AG04449 (cell line): ENCODE data around the gene PARP11.

Source experiments
- CTCF ChIA-PET: fragments of 350-600 bp; formaldehyde crosslinking; extraction: SDS; loops from one replicate; lab custom pipeline; 2021; ENCODE audit warnings: antibody characterized with exemption; lab: Yijun Ruan, JAX
- POLR2A ChIA-PET: fragments of 400-600, 350-600 bp; formaldehyde crosslinking; extraction: SDS; loops from one replicate; lab custom pipeline; 2020; ENCODE audit warnings: antibody characterized with exemption, inconsistent platforms; lab: Yijun Ruan, JAX
- DNase-seq: peaks from one replicate; pipeline ENCODE4 v3.0.0-alpha.2; 2010; ENCODE audit warnings: low read depth, low spot score
- H3K4me3 ChIP-seq: 2 replicates; pipeline ENCODE4 v1.5.1; 2011; ENCODE audit warnings: low read depth, mild to moderate bottlenecking, control low read depth, low read length
- TF ChIP-seq, protein P1 (sequence below): IDR thresholded peaks from one replicate; pipeline ENCODE4 v1.5.1; 2011; ENCODE audit warnings: mild to moderate bottlenecking, moderate library complexity, low read length, control low read depth, inconsistent platforms; ENCODE audit not compliant: insufficient read depth; ENCODE audit errors: missing control alignments

Gene PARP11

DNA sequence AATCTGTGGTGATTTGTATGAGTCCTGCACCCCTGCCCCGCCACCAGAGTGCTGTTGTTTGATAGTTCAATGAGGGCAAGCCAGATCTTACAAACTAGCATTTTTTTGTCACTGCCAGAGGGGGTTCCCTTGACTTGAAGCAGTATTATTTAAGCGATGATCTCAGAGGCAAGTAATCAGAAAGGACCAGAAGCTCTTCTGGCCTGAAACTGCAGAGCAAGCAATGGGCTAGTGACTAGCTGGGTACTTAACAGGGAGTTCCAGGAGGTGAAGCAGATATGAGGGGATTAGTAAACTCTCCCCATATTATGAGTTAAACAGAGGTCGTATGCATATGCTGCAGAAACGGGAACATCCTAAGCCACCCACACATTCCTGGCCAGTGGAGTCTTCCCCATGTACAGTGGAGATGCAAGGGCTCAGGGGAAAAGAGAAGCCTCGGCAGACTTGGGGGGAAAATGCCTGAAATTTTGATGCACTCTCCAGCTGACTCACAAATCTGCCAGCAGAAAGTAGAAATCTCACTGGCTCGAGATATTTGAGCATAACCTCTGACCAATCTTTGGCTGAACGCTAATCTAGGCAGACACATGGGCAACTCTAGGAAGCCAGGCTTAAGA, 112.0 kb downstream of the PARP11 start:
- CTCF ChIA-PET = interaction anchor here (0.6 to 1.1 kb wide), 2 partner anchors 105 to 545 kb away, joined by 3 read pairs; no protein-coding TSS in a partner anchor
- H3K4me3 ChIP-seq = no peak overlapping the region
- TF ChIP-seq, protein P1, sequence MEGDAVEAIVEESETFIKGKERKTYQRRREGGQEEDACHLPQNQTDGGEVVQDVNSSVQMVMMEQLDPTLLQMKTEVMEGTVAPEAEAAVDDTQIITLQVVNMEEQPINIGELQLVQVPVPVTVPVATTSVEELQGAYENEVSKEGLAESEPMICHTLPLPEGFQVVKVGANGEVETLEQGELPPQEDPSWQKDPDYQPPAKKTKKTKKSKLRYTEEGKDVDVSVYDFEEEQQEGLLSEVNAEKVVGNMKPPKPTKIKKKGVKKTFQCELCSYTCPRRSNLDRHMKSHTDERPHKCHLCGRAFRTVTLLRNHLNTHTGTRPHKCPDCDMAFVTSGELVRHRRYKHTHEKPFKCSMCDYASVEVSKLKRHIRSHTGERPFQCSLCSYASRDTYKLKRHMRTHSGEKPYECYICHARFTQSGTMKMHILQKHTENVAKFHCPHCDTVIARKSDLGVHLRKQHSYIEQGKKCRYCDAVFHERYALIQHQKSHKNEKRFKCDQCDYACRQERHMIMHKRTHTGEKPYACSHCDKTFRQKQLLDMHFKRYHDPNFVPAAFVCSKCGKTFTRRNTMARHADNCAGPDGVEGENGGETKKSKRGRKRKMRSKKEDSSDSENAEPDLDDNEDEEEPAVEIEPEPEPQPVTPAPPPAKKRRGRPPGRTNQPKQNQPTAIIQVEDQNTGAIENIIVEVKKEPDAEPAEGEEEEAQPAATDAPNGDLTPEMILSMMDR = no peak
- POLR2A ChIA-PET = no interaction called here
- DNase-seq = no peak

DNA sequence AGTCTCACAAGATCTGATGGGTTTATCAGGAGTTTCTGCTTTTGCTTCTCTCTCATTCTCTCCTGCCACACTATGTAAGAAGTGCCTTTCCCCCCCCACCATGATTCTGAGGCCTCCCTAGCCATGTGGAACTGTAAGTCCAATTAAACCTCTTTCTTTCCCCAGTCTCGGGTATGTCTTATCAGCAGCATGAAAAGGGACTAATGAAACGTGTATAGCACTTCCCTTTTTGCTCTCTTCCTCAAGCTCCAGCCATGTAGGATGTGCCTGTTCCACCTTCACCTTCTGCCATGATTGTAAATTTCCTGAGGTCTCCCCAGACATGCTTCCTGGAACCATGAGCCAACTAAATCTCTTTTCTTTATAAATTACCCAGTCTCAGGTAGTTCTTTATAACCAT, 113.3 kb downstream of the PARP11 start:
- ChIA-PET CTCF (no interaction called here), POLR2A (no interaction called here)
- DNase-seq = no peak
- TF ChIP-seq, protein P1 = no peak
- H3K4me3 ChIP-seq = no peak overlapping the region
